ENCODE data around the gene NFATC2. TPM values are rescaled to one million over a fixed set of nuclear protein-coding genes. Genes with fewer than 3 reads are reported as not detected.

Gene NFATC2
- total RNA-seq, 1 donor from 2014 or later: 1.9 TPM

DNA sequence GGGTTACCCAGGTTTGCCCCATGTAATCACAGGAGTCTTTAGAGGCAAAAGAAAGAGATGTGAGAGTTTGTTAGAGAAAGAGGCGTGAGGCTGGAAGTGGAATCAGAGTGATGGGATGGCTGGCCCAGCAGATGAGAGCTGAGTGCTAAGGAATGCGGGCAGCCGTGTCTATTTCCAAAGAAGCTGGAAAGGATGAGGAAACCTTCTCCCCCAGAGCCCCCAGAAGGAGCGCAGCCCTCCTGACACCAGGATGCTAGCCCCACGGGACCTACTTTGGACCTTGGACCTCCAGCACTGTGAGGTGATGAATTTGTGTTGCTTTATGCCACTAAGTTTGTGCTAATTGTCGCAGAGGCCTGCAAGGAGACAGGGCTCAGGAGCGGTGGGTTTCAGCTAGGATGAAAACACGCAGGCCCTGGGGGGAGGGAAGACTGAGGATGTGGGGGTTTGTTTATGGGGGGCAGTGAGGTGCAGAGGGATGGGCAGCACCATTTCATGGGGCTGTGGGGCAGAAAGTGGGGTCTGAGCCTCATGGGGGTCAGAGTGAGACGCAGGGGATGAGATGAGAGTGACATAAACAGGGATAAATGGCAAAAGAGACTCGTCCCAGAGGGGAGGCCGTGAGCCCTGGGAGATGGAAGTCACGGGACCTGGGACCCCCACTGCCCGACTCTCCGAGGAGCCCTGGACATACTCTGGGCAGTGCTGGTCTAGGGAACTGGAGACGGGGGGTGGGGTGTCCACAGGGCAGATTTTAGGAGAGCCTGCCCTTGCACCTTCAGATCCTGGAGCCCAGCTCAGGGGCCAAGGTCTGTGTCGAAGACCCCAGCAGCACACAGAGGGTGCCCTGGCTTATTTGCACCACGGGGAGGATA lies 160.2 kb downstream of the NFATC2 start:
- TF ChIP-seq, protein P1, sequence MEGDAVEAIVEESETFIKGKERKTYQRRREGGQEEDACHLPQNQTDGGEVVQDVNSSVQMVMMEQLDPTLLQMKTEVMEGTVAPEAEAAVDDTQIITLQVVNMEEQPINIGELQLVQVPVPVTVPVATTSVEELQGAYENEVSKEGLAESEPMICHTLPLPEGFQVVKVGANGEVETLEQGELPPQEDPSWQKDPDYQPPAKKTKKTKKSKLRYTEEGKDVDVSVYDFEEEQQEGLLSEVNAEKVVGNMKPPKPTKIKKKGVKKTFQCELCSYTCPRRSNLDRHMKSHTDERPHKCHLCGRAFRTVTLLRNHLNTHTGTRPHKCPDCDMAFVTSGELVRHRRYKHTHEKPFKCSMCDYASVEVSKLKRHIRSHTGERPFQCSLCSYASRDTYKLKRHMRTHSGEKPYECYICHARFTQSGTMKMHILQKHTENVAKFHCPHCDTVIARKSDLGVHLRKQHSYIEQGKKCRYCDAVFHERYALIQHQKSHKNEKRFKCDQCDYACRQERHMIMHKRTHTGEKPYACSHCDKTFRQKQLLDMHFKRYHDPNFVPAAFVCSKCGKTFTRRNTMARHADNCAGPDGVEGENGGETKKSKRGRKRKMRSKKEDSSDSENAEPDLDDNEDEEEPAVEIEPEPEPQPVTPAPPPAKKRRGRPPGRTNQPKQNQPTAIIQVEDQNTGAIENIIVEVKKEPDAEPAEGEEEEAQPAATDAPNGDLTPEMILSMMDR (conservative IDR thresholded peaks at IDR 0.05): no peak
- DNase-seq (ENCODE audit: low read depth, low spot score): no peak
- Mint-ChIP-seq H3K9me3 (no peaks in the 10 kb centered on the region), H3K27ac (ENCODE audit: unreplicated experiment) (no peak overlapping the region), H3K27me3 (ENCODE audit: low read depth) (peaks cover 5% of the 10 kb centered on the region), H3K4me1 (no peaks in the 10 kb centered on the region), H3K4me3 (no peak overlapping the region), H3K36me3 (ENCODE audit: low read depth) (no peaks in the 10 kb centered on the region)

DNA sequence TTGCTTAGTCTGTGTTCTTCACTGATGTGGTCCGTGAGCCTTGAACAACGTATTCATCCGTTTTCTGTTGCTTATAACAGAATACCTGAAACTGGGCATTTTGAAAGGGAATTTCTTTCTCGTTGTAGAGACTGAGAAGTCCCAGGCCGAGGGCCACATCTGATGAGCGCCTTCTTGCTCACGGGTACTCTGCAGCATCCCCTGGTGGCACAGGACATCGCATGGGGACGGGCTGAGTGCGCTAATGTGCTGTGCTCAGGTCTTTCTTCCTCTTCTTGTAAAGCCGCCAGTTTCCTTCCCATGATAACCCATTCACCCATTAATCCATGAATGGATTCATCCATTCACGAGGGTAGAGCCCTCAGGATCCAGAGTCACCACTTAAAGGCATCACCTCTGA lies 161.0 kb downstream of the NFATC2 start:
- Mint-ChIP-seq H3K9me3 (no peaks in the 10 kb centered on the region), H3K4me1 (no peaks in the 10 kb centered on the region), H3K27me3 (ENCODE audit: low read depth) (peaks cover 5% of the 10 kb centered on the region), H3K4me3 (no peak overlapping the region), H3K27ac (ENCODE audit: unreplicated experiment) (no peak overlapping the region), H3K36me3 (ENCODE audit: low read depth) (no peaks in the 10 kb centered on the region)
- DNase-seq (ENCODE audit: low read depth, low spot score): no peak
- TF ChIP-seq, protein P1 (conservative IDR thresholded peaks at IDR 0.05): no peak

DNA sequence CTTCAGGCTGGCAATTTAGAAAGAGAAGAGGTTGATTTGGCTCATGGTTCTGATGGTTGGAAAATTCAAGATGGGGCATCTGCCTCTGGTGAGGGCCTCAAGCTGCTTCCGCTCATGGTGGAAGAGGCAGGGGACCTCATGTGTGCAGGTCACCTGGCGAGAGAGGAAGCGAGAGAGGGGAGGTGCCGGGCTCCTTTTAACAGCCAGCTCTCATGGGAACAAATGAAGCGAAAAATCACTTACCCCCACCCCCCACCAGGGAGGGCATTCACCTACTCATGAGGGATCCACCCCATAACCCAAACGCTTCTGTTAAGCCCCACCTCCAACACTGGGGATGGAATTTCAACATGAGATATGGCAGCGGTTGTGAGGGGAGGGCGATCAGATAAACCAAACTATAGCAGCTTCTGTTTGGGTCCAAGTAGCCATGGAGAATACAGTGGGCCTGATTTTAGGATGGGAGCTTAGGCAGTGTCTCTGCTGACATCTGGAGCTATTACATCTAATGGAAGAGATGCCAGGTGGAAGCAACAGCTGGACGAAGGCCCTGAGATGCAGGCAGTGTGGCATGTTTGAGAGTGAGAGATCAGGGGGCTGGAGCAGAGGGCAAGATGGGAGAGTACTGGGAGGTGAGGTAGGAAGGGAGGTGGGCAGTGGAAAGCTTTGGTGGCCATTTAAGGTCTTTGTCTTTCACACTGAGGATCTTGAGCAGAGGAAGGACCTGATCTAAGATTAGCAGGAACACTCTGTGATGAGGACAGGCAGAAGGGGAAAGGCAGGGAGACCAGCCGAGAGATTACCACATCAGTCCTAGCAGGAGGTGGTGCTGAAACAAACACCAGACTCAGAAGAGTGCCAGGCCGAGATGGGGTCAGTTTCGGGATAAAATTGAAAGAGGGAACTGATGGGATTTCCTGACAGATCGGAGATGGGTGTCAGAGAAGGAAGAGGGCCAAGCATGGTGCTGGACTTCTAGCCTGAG lies 161.8 kb downstream of the NFATC2 start:
- Mint-ChIP-seq H3K4me3 (no peak overlapping the region), H3K36me3 (ENCODE audit: low read depth) (no peaks in the 10 kb centered on the region), H3K27ac (ENCODE audit: unreplicated experiment) (no peak overlapping the region), H3K27me3 (ENCODE audit: low read depth) (peaks cover 5% of the 10 kb centered on the region), H3K9me3 (no peaks in the 10 kb centered on the region), H3K4me1 (no peaks in the 10 kb centered on the region)
- TF ChIP-seq, protein P1 (conservative IDR thresholded peaks at IDR 0.05): no peak
- no peak for DNase-seq (ENCODE audit: low read depth, low spot score)

DNA sequence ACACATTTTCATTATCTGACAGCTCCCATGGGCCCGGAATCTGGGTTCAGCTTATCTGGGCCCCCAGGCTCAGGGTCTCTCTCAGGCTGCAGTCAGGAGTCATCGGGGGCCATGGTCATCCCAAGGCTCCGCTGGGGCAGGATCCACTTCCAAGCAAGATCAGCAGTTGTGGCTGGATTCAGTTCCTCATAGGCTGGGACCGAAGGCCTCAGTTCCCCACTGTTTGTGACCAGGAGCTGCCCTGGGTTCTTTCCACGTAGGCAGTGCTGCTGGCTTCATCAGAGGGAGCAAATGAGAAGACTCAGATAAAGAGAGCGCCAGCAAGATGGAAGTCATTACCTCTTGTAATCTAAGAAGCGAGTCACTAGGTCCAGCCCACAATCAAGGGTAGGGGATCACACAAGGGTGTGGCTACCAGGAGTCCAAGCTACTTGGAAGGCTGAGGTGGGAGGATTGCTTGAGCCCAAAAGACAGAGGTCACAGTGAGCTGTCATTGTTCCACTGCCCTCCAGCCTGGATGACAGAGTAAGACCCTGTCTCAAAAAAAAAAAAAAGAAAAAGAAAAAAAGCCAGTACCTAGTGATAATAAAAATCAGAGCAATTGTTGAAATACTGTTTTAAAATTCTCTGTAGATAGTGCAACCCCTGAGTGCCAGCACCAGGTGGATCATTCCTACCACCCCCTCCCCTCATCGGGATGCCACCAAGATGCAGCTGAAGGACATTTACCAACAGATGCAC lies 162.7 kb downstream of the NFATC2 start:
- H3K4me3 Mint-ChIP-seq: no peak overlapping the region
- no peaks in the 10 kb centered on the region for H3K4me1 Mint-ChIP-seq
- TF ChIP-seq, protein P1 (conservative IDR thresholded peaks at IDR 0.05): no peak
- H3K9me3 Mint-ChIP-seq: no peaks in the 10 kb centered on the region
- no peak overlapping the region for H3K27ac Mint-ChIP-seq (ENCODE audit: unreplicated experiment)
- H3K36me3 Mint-ChIP-seq (ENCODE audit: low read depth): no peaks in the 10 kb centered on the region
- DNase-seq (ENCODE audit: low read depth, low spot score): no peak
- H3K27me3 Mint-ChIP-seq (ENCODE audit: low read depth): peaks cover 5% of the 10 kb centered on the region
